GM19328 (cell line): ENCODE measurements around the gene GIGYF2.
"Not testable (repeated sequence)": the region's sequence is repeated elsewhere in the genome, so short reads cannot be mapped to it uniquely, and the experiment has no call there.

ENCODE experiments used
- ATAC-seq: cut with Tn5 transposase; IDR thresholded peaks from one replicate; pipeline ENCODE4 v1.9.1; 2021; ENCODE audit warnings: mild to moderate bottlenecking, moderate library complexity; ENCODE audit not compliant: unreplicated experiment

GIGYF2 gene

DNA sequence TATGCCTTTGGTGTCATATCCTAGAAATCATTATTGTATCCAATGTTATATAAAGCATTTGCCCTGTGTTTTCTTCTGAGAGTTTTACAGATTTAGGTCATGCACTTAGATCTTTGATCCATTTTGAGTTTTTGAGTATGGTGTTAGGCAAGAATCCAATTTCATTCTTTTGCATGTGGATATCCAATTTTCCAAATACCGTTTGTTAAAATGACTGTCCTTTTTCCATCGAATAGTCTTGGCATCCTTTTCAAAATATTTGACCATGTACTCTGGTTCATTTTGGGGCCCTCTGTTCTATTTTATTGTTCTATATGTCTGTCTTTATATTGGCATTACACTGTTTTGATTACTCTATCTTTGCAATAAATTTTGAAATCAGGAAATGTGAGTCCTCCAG lies 103.0 kb downstream of the GIGYF2 start:
- no peak for ATAC-seq

DNA sequence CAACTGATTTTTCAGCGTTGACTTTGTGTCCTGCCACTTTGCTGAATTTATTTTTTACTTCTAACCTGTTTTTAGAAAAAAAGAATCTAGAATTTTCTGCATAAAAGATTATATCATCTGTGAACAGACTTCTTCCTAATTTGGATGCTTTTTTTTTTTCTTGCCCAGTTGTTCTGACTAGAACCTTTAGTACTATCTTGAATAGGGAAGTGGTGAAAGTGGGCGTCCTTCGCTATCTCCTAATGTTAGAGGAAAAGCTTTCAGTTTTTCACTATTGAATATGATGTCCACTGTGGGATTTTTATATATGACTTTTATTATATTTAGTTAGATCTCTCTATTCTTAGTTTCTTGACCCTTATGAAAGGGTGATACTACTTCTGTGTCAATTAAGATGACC lies 105.0 kb downstream of the GIGYF2 start:
- ATAC-seq = no peak

DNA sequence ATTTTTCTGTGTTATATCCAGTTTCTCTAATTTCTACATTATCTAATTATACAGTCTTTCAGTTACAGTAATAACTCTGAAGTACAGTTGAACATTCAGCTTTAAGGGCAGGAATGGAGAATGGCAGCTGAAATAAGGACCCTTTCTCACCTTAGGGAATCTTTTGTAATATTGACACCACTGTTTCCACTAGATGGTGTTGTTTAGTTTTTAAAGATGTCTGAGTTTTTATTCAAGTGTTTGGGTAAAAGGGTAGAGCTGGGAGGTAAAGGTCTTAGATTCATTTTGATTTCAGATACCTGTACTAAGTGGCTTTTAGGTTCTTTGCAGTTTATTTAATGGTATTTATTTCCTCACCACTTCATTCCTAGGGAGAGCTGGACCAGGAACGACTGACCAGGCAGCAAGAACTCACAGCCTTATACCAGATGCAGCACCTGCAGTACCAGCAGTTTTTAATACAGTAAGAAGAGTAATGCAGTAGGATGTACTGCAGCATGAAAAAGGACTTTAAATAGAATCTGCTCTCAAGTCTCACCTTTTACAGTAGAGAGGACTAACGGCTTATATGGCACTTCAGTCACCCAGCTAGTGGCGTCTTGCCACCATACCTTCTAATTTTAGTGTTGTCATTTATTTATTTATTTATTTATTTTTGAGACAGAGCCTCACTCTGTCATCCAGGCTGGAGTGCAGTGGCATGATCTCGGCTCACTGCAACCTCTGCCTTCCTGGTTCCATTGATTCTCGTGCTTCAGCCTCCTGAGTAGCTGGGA lies 112.4 kb downstream of the GIGYF2 start:
- ATAC-seq = no peak

DNA sequence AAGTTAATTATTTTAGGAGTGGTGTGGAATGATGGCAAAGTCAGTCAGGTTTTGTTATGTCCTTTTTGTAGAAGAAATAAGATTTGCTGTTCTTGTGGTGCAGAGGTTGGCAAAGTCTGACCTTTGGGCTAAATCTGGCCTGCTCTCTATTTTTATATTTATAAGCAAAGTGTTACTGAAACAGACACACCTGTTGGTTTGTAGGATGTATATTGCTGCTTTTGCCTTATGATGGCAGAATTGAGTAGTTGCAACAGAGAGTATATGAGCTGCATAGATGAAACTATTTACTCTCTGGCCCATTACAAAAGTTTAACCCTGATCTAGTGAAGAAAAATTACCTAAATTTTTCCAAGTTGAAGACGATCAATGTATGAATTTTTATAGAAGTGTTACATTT lies 113.3 kb downstream of the GIGYF2 start:
- ATAC-seq = no peak

- ATAC-seq = no peak
These were observed 118.4 kb downstream of the GIGYF2 start for GRCh38 chr2:232815569-232815968.

DNA sequence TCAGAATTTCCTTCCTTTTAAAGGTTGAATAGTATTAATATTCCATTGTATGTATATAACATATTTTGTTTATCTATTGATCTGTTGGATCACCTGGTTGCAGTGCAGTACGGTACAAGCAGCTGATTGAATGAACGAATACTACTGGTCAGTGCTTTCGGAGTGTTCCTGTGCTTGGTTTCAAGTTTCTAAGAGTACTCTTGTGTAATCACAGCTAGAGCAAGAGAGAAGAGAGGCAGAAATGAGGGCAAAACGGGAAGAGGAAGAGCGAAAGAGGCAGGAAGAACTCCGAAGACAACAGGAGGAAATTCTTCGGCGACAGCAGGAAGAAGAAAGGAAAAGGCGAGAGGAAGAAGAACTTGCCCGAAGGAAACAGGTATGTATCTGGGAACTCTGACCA lies 119.5 kb downstream of the GIGYF2 start:
- no peak for ATAC-seq

- no peak for ATAC-seq
These were observed 120.6 kb downstream of the GIGYF2 start for GRCh38 chr2:232817756-232818155.

DNA sequence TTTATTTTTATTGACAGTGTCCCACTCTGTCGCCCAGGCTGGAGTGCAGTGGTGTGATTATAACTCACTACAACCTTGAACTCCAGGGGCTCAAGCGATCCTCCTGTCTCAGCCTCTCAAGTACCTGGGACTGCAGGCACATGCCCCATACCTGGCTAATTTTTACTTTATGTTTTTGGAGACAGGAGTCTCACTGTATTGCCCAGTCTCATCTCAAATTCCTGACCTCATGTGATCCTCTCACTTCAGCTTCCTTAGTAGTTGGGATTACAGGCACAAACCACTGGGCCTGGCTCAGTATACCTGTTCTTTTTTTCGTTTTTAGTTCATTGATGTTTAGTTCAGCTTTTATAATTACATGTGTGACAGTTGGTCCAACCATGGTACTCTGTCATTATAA lies 132.9 kb downstream of the GIGYF2 start:
- ATAC-seq = no peak

- ATAC-seq = no peak
These were observed 134.4 kb downstream of the GIGYF2 start for GRCh38 chr2:232831496-232831895.

DNA sequence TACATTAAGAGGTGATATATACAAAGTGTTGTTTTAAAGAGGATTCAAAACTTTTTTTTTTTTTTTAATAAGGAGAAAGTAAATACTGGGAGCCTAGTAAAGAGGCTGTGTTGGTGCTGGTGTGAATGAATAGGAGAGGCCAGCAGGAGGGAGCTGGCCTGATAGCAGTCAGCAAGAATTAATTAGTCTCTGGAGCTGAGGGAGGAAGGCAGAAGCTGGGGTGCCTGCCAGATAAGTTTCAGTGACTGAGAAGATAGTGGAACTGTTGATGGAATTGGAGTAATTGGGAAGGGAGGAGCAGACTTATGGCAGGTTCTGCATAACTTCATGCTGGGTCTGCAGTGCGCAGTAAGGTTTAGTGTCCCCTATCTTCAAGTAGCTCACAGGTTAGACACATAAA lies 136.7 kb downstream of the GIGYF2 start:
- ATAC-seq = no peak

GRCh38 chr2:232835687-232836208 lies 138.6 kb downstream of the GIGYF2 start:
- ATAC-seq = no peak

DNA sequence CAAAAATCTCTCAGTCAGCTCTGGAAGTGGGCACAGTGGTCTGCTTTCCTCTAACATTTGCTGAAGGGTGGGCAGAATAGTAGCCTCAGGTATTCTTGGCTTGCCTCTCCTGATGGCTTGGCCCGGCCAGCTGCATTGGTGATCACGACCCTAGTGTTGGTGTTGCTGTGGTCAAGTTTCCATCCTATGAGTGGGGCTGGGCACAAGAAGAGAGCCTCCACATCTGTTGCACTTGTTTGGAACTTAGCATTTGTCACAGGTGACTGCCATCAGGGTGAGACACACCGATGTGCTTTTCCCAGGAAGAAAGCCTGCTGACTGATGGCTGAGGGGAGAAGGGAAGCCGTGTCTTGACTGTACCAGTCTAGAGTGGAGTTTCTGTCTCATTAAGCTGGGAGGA lies 139.8 kb downstream of the GIGYF2 start:
- no peak for ATAC-seq

DNA sequence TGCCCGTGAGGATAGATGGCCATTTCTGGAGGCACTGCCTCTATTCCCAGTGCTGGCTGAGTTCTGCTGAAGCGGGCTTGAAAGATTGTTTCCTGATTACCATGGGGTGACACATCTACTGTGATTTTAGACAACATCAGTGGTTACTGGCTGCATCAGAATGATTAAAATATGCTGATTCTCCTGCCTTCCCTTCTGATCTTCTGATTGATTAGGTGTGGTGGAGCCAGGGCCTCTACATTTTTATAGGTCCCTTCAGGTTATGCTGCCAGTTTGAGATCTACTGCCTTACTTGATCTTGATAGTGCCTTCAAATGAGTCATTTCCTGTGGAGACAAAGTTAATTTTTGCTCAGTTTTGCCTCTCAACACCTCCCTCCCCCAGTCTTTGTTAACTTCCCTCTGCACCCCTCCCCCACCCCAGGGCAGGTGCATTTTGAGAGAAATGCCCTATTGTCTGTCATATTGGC lies 141.3 kb downstream of the GIGYF2 start:
- ATAC-seq = no peak

GRCh38 chr2:232839411-232840079 lies 142.4 kb downstream of the GIGYF2 start:
- ATAC-seq = no peak

DNA sequence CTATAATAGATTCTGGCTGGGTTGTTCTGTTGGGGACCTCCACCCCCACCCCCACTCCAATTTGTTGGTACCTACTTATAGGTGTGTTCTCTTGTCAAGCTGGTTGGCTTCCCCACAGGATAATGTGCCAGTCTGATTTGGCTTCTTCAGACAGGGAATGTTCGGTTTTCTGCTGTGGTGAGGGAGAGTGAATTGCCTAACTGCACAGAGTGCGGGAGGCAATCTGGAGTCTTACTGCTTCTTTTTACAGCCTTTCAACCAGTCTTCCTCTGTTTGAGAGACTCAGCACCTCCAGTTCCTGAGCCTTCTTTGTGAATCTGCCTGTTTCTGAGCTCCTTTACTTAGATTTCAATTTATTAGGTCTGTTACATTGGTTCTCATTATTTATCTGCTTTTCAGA lies 145.6 kb downstream of the GIGYF2 start:
- ATAC-seq = no peak

- ATAC-seq = no peak
These were observed 146.7 kb downstream of the GIGYF2 start for GRCh38 chr2:232843834-232844233.

GRCh38 chr2:232846055-232846454 lies 148.9 kb downstream of the GIGYF2 start:
- no peak for ATAC-seq

- ATAC-seq = no peak
These were observed 152.9 kb downstream of the GIGYF2 start for GRCh38 chr2:232850039-232850438.

GRCh38 chr2:232852081-232852480 lies 154.9 kb downstream of the GIGYF2 start:
- not testable (repeated sequence) for ATAC-seq

DNA sequence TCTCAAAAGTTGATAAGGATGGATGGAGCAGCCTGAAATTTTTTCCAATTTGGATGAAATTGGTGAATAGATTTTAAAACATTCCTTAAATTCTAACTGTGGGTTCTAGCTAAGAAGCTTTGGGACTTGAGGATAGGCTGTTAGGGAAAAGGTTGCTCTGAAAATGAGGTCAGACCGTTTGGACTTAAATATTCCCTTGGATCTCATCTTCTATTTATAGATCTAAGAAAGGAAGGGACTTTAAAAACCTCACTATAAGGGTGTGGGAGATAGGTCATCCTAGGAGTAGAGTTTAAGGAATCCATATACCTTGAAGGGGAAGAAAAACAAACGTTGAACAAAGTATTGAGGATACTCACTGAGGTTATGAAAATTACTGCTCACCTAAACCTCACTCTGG lies 155.5 kb downstream of the GIGYF2 start:
- ATAC-seq = no peak

GRCh38 chr2:232854082-232854481 lies 157.0 kb downstream of the GIGYF2 start:
- no peak for ATAC-seq

- no peak for ATAC-seq
These were observed 160.0 kb downstream of the GIGYF2 start for GRCh38 chr2:232857158-232857563.
